ENCODE data around the gene CLEC14A.
A peak's percentile ranks its signal among the peaks of the same experiment; 100 is the strongest.

The CLEC14A gene, protein sequence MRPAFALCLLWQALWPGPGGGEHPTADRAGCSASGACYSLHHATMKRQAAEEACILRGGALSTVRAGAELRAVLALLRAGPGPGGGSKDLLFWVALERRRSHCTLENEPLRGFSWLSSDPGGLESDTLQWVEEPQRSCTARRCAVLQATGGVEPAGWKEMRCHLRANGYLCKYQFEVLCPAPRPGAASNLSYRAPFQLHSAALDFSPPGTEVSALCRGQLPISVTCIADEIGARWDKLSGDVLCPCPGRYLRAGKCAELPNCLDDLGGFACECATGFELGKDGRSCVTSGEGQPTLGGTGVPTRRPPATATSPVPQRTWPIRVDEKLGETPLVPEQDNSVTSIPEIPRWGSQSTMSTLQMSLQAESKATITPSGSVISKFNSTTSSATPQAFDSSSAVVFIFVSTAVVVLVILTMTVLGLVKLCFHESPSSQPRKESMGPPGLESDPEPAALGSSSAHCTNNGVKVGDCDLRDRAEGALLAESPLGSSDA

DNA sequence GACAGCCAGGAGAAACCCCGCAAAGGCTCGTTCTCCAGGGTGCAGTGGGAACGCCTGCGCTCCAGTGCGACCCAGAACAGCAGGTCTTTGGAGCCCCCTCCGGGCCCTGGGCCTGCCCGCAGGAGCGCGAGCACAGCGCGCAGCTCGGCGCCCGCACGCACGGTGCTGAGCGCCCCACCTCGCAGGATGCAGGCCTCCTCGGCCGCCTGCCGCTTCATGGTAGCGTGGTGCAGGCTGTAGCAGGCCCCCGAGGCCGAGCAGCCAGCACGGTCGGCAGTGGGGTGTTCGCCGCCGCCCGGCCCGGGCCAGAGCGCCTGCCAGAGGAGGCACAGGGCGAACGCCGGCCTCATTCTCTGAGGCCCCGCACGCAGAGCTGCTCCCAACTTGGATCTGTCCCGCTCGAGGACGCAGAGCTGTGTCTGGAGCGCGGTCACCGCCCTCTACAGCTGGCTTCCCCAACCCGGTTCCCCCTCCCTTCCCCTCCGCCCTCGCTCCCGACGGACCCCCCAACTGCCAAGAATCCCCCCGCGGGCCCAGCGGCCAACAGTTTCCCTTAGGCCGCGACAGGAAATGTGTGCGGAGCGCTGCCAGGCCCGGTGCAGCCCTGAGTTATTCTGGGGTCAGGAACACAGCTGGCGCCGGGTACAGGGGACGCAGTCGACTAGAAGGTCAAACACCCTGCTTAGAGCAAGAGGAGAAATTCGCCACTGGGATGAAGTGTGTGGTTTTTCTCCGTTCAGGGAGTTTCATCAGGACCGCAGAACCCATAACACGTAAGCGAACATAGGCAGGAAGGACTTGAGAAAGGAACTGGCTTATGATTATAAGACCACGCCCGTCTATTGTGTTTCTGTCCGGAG, at the start of gene CLEC14A:
Gene CLEC14A, minus strand, starts transcription at position 421 of the 860 bp plus-strand sequence. Its CDS starts 71 bp downstream, at position 350.
- Histone ChIP-seq H3K4me3 (ENCODE audit: low read depth, low read length) (peak within 1 kb of the TSS; percentile 61), H3K4me1 (ENCODE audit: control insufficient read depth, insufficient read depth, low read length) (peaks cover 3% of the 10 kb centered on the region), H3K9ac (ENCODE audit: low read depth, low read length) (no peak within 1 kb of the TSS), H3K27me3 (ENCODE audit: control insufficient read depth, insufficient read depth, low read length) (peaks cover 78% of the 10 kb centered on the region), H3K9me3 (ENCODE audit: control insufficient read depth, insufficient read depth, low read length) (no peaks in the 10 kb centered on the region), H3K36me3 (ENCODE audit: control insufficient read depth, insufficient read depth, low read length) (no peaks in the 10 kb centered on the region)

DNA sequence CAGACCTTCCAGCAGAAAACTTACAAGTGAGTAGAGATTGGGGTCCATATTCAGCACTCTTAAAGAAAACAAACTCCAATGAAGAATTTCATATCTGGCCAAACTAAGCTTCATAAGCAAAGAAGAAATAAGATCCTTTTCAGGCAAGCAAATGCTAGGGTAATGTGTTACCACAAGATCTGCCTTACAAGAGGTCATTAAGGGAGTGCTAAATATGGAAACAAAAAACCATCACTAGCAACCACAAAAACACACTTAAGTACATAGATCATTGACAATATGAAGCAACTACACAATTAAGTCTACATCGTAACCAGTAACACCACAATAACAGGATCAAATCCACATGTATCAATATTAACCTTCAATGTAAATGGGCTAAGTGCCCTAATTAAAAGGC, 47.1 kb upstream of the CLEC14A start:
- Histone ChIP-seq H3K4me3 (ENCODE audit: low read depth, low read length) (no peak overlapping the region), H3K9me3 (ENCODE audit: control insufficient read depth, insufficient read depth, low read length) (no peaks in the 10 kb centered on the region), H3K27me3 (ENCODE audit: control insufficient read depth, insufficient read depth, low read length) (peaks cover 59% of the 10 kb centered on the region), H3K36me3 (ENCODE audit: control insufficient read depth, insufficient read depth, low read length) (no peaks in the 10 kb centered on the region), H3K4me1 (ENCODE audit: control insufficient read depth, insufficient read depth, low read length) (no peaks in the 10 kb centered on the region), H3K9ac (ENCODE audit: low read depth, low read length) (no peak overlapping the region)

DNA sequence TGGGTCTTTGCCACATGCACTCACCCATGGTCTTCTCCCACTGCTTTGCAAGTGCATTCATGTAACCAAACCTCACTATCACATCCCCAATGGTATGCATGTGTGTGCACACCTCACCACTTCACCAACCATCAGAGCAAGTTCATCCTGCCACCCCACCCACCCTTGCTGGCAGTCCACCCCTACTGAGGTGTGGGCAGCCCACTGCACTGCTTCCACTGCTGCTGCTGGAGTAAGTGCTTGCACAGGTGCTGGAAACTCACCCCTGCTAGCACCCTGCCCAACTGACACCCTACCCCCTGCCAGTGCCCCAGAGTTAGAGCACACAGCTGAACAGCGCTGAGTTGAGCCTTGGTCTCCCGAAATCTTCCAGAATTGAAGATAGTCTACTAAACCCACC, 46.1 kb upstream of the CLEC14A start:
- Histone ChIP-seq H3K9ac (ENCODE audit: low read depth, low read length) (no peak overlapping the region), H3K4me1 (ENCODE audit: control insufficient read depth, insufficient read depth, low read length) (no peaks in the 10 kb centered on the region), H3K27me3 (ENCODE audit: control insufficient read depth, insufficient read depth, low read length) (peaks cover 56% of the 10 kb centered on the region), H3K9me3 (ENCODE audit: control insufficient read depth, insufficient read depth, low read length) (no peaks in the 10 kb centered on the region), H3K36me3 (ENCODE audit: control insufficient read depth, insufficient read depth, low read length) (no peaks in the 10 kb centered on the region), H3K4me3 (ENCODE audit: low read depth, low read length) (no peak overlapping the region)

DNA sequence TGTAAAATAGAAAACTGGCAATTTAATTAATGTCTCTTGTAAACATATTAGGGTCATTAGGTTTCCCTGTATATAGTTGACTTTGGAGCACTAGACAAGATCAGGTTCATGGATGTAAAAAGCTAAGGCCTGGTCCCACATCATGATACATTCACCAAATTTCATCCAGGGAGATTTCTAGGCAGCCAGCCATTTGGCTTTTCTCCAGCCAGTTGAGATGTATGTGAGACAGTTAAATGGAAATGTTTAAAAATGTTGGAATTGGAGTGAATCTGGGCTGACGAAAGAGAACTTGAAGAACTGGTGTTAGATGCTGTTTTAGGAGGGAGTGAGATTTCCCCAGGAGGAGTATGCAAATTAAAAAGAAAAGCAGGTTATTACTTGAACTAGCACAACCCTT, 41.8 kb upstream of the CLEC14A start:
- Histone ChIP-seq H3K27me3 (ENCODE audit: control insufficient read depth, insufficient read depth, low read length) (peaks cover 31% of the 10 kb centered on the region), H3K36me3 (ENCODE audit: control insufficient read depth, insufficient read depth, low read length) (no peaks in the 10 kb centered on the region), H3K9me3 (ENCODE audit: control insufficient read depth, insufficient read depth, low read length) (no peaks in the 10 kb centered on the region)

DNA sequence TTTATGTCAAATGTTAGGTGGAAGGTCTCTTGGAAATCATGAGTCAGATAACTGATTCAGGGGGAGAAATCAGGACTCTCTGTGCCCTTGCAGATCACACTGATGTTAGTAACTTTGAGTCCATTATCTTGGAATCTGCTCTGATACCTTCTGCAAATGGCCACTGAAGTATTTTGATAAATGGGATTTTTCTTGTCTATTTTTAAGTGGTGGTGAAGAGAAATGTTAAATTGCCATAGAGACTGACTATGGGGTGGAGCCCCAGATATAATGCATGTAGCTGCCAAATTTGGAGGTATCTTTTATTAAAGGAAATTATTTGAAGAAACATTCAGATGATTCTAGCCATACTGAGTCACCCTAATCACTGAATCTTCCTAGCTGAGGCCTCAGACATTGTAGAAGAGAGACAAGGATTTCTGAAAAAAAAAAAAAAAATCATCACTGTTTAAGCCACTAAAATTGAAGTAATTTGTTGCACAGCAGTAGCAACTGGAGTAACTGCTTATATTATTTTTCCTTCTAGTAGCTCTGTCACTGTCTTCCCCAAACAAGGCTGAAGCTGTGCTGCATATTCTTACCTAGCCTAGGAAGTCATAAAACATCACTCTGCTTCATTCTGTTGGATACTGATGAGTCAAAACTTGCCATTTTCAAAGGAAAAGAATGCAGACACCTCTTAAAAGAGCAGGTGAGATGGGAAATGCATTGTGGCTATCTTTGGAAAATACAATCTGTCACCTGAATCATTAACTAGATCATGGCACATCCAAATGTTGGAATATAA, 36.0 kb upstream of the CLEC14A start:
- Histone ChIP-seq H3K4me3 (ENCODE audit: low read depth, low read length) (no peak overlapping the region), H3K4me1 (ENCODE audit: control insufficient read depth, insufficient read depth, low read length) (no peaks in the 10 kb centered on the region), H3K9me3 (ENCODE audit: control insufficient read depth, insufficient read depth, low read length) (no peaks in the 10 kb centered on the region), H3K9ac (ENCODE audit: low read depth, low read length) (no peak overlapping the region), H3K27me3 (ENCODE audit: control insufficient read depth, insufficient read depth, low read length) (peaks cover 3% of the 10 kb centered on the region), H3K36me3 (ENCODE audit: control insufficient read depth, insufficient read depth, low read length) (no peaks in the 10 kb centered on the region)

More for the DNA sequence above, 41.8 kb upstream of the CLEC14A start:
- H3K9ac ChIP-seq (ENCODE audit: low read depth, low read length): no peak overlapping the region
- H3K4me3 ChIP-seq (ENCODE audit: low read depth, low read length): no peak overlapping the region
- H3K4me1 ChIP-seq (ENCODE audit: control insufficient read depth, insufficient read depth, low read length): no peaks in the 10 kb centered on the region

DNA sequence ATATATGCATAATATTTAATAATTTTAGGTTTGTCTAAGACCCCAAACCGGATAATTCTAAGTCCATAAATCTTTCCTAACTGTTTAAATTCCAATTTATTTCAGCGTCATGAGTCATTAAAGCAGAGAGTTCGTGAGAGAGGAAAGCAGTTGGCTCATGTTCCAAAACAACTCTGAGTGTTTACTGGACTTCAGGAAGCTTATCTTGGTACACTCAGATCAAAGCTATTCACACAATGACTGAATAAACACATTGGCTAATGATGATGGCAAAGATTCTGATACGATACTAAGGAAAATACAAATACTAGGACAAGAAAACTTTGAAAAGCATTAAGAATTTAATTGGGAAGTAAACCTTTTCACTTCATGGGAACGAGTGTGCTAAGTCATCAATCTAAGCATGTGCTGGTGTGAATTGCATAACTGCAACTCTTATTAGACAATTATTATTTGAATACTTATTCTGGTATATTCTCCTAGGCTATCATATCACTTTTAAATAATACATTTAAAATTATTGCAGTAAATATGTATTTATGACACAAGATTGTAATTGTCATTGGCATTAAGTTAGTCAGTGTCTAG, 34.8 kb upstream of the CLEC14A start:
- Histone ChIP-seq H3K4me3 (ENCODE audit: low read depth, low read length) (no peak overlapping the region), H3K9ac (ENCODE audit: low read depth, low read length) (no peak overlapping the region), H3K4me1 (ENCODE audit: control insufficient read depth, insufficient read depth, low read length) (no peaks in the 10 kb centered on the region), H3K9me3 (ENCODE audit: control insufficient read depth, insufficient read depth, low read length) (no peaks in the 10 kb centered on the region), H3K36me3 (ENCODE audit: control insufficient read depth, insufficient read depth, low read length) (no peaks in the 10 kb centered on the region), H3K27me3 (ENCODE audit: control insufficient read depth, insufficient read depth, low read length) (peaks cover 6% of the 10 kb centered on the region)

DNA sequence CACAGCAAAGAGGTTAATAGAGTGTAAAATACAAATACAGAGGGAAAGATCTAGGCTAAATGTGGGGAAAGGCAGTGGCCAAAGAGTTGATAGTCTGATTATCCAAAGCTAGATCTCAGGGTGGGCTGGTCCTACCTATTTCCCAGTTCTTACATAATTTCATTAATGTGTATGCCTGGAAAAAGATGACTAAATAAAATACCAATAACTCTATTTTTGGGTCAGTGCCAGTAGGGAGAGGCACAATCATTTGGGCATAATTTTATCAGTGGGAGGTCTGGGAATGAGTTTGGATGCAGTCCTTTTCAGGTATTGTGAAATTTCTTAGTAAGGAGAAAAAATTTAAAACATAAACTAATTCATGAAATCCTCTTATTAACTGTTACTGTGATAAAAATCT, 30.6 kb upstream of the CLEC14A start:
- Histone ChIP-seq H3K27me3 (ENCODE audit: control insufficient read depth, insufficient read depth, low read length) (peaks cover 6% of the 10 kb centered on the region), H3K9ac (ENCODE audit: low read depth, low read length) (no peak overlapping the region), H3K36me3 (ENCODE audit: control insufficient read depth, insufficient read depth, low read length) (no peaks in the 10 kb centered on the region), H3K9me3 (ENCODE audit: control insufficient read depth, insufficient read depth, low read length) (no peaks in the 10 kb centered on the region), H3K4me3 (ENCODE audit: low read depth, low read length) (no peak overlapping the region), H3K4me1 (ENCODE audit: control insufficient read depth, insufficient read depth, low read length) (no peaks in the 10 kb centered on the region)

DNA sequence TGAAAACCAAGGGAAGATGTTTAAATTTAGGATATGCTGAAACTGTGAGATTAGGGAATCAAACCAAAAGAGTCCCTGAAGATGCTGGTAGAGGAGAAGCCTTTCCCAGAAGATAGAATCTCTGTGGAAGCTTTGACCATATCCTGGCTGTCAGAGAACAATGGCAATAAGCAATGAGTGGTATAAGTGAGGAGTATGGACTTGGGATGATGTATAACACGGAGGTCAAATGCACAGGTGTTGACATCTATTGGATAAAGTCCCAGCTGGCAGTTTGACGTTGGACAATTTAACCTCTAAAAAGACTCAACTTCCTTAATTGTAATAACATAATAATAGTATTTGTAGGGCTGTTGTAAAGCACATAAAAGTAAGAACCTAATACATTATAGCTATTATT, 30.1 kb upstream of the CLEC14A start:
- H3K9ac ChIP-seq (ENCODE audit: low read depth, low read length): no peak overlapping the region
- H3K4me1 ChIP-seq (ENCODE audit: control insufficient read depth, insufficient read depth, low read length): no peaks in the 10 kb centered on the region
- H3K9me3 ChIP-seq (ENCODE audit: control insufficient read depth, insufficient read depth, low read length): no peaks in the 10 kb centered on the region

DNA sequence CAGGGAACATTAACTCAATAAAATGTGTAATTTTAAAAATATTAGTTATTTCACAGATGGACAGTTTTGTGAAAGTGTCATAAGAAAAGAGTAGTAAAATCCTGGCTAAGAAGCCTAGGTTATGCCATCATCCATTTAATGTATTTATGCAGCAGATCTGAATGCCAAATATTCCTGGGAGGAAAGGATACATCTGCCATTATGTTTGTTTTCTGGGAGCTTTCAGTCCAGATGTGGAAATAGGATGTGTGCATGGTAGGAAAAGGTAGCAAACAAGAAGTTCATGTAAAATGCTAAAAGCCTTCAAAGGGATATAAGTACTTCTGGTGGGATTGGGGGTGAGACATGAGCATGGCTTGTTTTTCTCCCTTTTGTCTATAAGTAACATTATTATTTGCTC, 27.0 kb upstream of the CLEC14A start:
- H3K9ac ChIP-seq (ENCODE audit: low read depth, low read length): no peak overlapping the region
- H3K4me1 ChIP-seq (ENCODE audit: control insufficient read depth, insufficient read depth, low read length): no peaks in the 10 kb centered on the region
- peaks cover 4% of the 10 kb centered on the region for H3K27me3 ChIP-seq (ENCODE audit: control insufficient read depth, insufficient read depth, low read length)
- no peaks in the 10 kb centered on the region for H3K9me3 ChIP-seq (ENCODE audit: control insufficient read depth, insufficient read depth, low read length)
- H3K4me3 ChIP-seq (ENCODE audit: low read depth, low read length): no peak overlapping the region
- H3K36me3 ChIP-seq (ENCODE audit: control insufficient read depth, insufficient read depth, low read length): no peaks in the 10 kb centered on the region

More for the DNA sequence above, 30.1 kb upstream of the CLEC14A start:
- Histone ChIP-seq H3K36me3 (ENCODE audit: control insufficient read depth, insufficient read depth, low read length) (no peaks in the 10 kb centered on the region), H3K4me3 (ENCODE audit: low read depth, low read length) (no peak overlapping the region), H3K27me3 (ENCODE audit: control insufficient read depth, insufficient read depth, low read length) (peaks cover 4% of the 10 kb centered on the region)

DNA sequence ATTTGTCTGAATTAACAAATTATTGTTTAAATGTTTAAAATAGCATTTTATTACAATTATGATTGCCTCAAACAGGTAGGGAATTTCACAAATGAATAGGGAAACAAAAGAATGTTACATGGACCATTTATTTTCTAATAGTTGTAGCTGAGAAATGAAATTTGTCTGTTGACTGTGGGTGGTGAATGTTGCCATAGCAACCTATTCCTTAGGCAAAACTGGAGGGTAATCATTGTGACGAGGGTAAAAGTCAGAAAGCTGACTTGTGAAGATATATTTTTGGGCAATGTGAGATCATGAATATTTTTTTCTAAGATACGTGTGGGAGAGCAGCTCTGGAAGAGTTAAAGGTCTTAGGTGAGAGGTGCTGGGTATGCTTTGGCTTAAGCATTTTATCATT, 24.2 kb upstream of the CLEC14A start:
- Histone ChIP-seq H3K36me3 (ENCODE audit: control insufficient read depth, insufficient read depth, low read length) (no peaks in the 10 kb centered on the region), H3K9me3 (ENCODE audit: control insufficient read depth, insufficient read depth, low read length) (no peaks in the 10 kb centered on the region), H3K9ac (ENCODE audit: low read depth, low read length) (no peak overlapping the region), H3K27me3 (ENCODE audit: control insufficient read depth, insufficient read depth, low read length) (peaks cover 9% of the 10 kb centered on the region), H3K4me1 (ENCODE audit: control insufficient read depth, insufficient read depth, low read length) (no peaks in the 10 kb centered on the region), H3K4me3 (ENCODE audit: low read depth, low read length) (no peak overlapping the region)

DNA sequence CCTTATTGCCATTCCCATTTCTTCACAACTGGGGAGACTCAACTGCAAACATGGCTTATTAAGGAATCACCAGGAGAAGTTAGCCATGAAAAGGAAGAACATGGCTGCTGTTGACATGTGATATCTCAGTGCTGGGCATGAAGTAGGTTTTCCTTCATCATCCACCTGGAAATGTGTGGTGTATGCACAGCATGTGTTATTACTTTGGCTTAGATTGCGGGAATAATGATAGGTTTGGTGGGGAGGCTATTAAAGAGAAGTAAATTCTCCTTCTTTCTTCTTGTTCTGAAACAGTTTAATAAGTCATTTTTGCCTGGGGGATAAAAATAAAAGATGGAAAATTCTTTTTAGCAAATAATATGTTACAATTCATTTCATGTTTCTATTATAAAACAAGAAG, 23.7 kb upstream of the CLEC14A start:
- peaks cover 9% of the 10 kb centered on the region for H3K27me3 ChIP-seq (ENCODE audit: control insufficient read depth, insufficient read depth, low read length)
- H3K9me3 ChIP-seq (ENCODE audit: control insufficient read depth, insufficient read depth, low read length): no peaks in the 10 kb centered on the region
- H3K4me1 ChIP-seq (ENCODE audit: control insufficient read depth, insufficient read depth, low read length): no peaks in the 10 kb centered on the region
- H3K4me3 ChIP-seq (ENCODE audit: low read depth, low read length): no peak overlapping the region
- no peak overlapping the region for H3K9ac ChIP-seq (ENCODE audit: low read depth, low read length)
- no peaks in the 10 kb centered on the region for H3K36me3 ChIP-seq (ENCODE audit: control insufficient read depth, insufficient read depth, low read length)
